H1 (cell line): ENCODE data around the gene HIPK2. TPM values are rescaled to one million over a fixed set of nuclear protein-coding genes. Genes with fewer than 3 reads are reported as not detected.

Experiments used
- CTCF ChIA-PET: fragments of 300-600 bp; sonication (Branson Sonifier 250); formaldehyde crosslinking; loops from one replicate; lab custom pipeline; 2021; ENCODE audit not compliant: partially characterized antibody; lab: Charles Lee
- POLR2A ChIA-PET: fragments of 300-600 bp; sonication (Branson Sonifier 250); formaldehyde crosslinking; loops from one replicate; lab custom pipeline; 2021; ENCODE audit warnings: inconsistent platforms; ENCODE audit not compliant: partially characterized antibody; lab: Charles Lee
- DNase-seq, 2 experiments: peaks; one replicate each; pipeline versions ENCODE4 v3.0.0 to v3.0.0-alpha.2; 2010 to 2022; ENCODE audit warnings: low spot score in 2 of 2, low read depth in 1 of 2, mixed read lengths in 1 of 2
- FAIRE-seq: peaks from 2 replicates; lab custom pipeline; 2011; peaks lifted over from hg19 to GRCh38; lab: Jason Lieb, UNC
- H2AFZ ChIP-seq: 2 replicates; pipeline ENCODE4 v1.8.1; 2012; ENCODE audit warnings: low read length, inconsistent platforms
- H2AK5ac ChIP-seq: 2 replicates; pipeline ENCODE4 v1.6.1; 2013; ENCODE audit warnings: low read depth, low read length
- H2BK120ac ChIP-seq: replicated peaks from 2 replicates; pipeline ENCODE3; 2013; ENCODE audit warnings: low read depth, low read length, inconsistent platforms
- H2BK12ac ChIP-seq: 2 replicates; pipeline ENCODE4 v1.6.1; 2013; ENCODE audit warnings: low read depth, low read length
- H2BK15ac ChIP-seq: 2 replicates; pipeline ENCODE4 v1.6.1; 2013; ENCODE audit warnings: low read length
- H2BK20ac ChIP-seq: 2 replicates; pipeline ENCODE4 v1.6.1; 2013; ENCODE audit warnings: low read length
- H2BK5ac ChIP-seq: 2 replicates; pipeline ENCODE4 v1.6.1; 2013; ENCODE audit warnings: low read depth, low read length
- H3K14ac ChIP-seq: 2 replicates; pipeline ENCODE4 v1.6.1; 2013; ENCODE audit warnings: inconsistent platforms; ENCODE audit not compliant: insufficient read length
- H3K18ac ChIP-seq: 2 replicates; pipeline ENCODE4 v1.6.1; 2013; ENCODE audit warnings: low read length; ENCODE audit errors: extremely low read depth
- H3K23ac ChIP-seq: 2 replicates; pipeline ENCODE4 v1.6.1; 2013; ENCODE audit warnings: inconsistent platforms; ENCODE audit not compliant: insufficient read length
- H3K23me2 ChIP-seq: 2 replicates; pipeline ENCODE4 v1.6.1; 2013; ENCODE audit warnings: low read depth, low read length
- H3K27ac ChIP-seq: 2 replicates; pipeline ENCODE4 v1.6.1; 2011; ENCODE audit warnings: low read depth, low read length, inconsistent platforms
- H3K27me3 ChIP-seq, 4 experiments: replicated peaks in 1 of 4; 1 replicate in 1 of 4; 2 replicates in 3 of 4; pipeline versions ENCODE4 v1.6.1 to v1.8.1; 2011 to 2013; ENCODE audit warnings: low read length in 3 of 4, mild to moderate bottlenecking in 3 of 4, inconsistent platforms in 2 of 4, mixed read lengths in 2 of 4, moderate library complexity in 1 of 4; ENCODE audit not compliant: control insufficient read depth in 3 of 4, insufficient read depth in 3 of 4; ENCODE audit errors: extremely low read depth in 1 of 4
- H3K36me3 ChIP-seq, 4 experiments: 2 replicates each; pipeline versions ENCODE4 v1.6.1 to v1.8.1; 2011 to 2013; ENCODE audit warnings: mild to moderate bottlenecking in 4 of 4, low read length in 3 of 4, moderate library complexity in 2 of 4, control low read depth in 1 of 4, inconsistent platforms in 1 of 4; ENCODE audit not compliant: insufficient read depth in 4 of 4, control insufficient read depth in 2 of 4
- H3K4ac ChIP-seq: replicated peaks from 2 replicates; pipeline ENCODE3; 2013; ENCODE audit warnings: low read length, low read depth, mixed read lengths, inconsistent platforms; ENCODE audit not compliant: insufficient read length
- H3K4me1 ChIP-seq, 4 experiments: replicated peaks in 1 of 4; 1 replicate in 1 of 4; 2 replicates in 3 of 4; pipeline versions ENCODE4 v1.6.1 to v1.8.1; 2011 to 2013; ENCODE audit warnings: low read length in 3 of 4, inconsistent platforms in 2 of 4, mixed read lengths in 1 of 4; ENCODE audit not compliant: insufficient read depth in 4 of 4, control insufficient read depth in 3 of 4
- H3K4me2 ChIP-seq, 2 experiments: 2 replicates each; pipeline versions ENCODE4 v1.6.1 to v1.8.1; 2011 to 2013; ENCODE audit warnings: low read depth in 2 of 2, low read length in 2 of 2, control low read depth in 1 of 2, inconsistent platforms in 1 of 2, mild to moderate bottlenecking in 1 of 2; ENCODE audit not compliant: insufficient read depth in 1 of 2
- H3K4me3 ChIP-seq, 4 experiments: fragments of 200-600, 300-600 bp in 1 of 4; sonication (generic), shearing (Covaris generic), sonication (Bioruptor Twin) in 1 of 4; 2 replicates each; pipeline versions ENCODE4 v1.5.1 to v1.8.1; 2011 to 2016; ENCODE audit warnings: low read length in 4 of 4, low read depth in 3 of 4, control low read depth in 2 of 4, inconsistent platforms in 2 of 4, mild to moderate bottlenecking in 2 of 4, mixed read lengths in 1 of 4, moderate library complexity in 1 of 4; ENCODE audit not compliant: insufficient read depth in 2 of 4; ENCODE audit errors: extremely low read depth in 1 of 4
- H3K56ac ChIP-seq: replicated peaks from 2 replicates; pipeline ENCODE3; 2013; ENCODE audit warnings: low read depth, mild to moderate bottlenecking, mixed read lengths, low read length, inconsistent platforms; ENCODE audit not compliant: insufficient read length
- H3K79me1 ChIP-seq: 2 replicates; pipeline ENCODE4 v1.6.1; 2013; ENCODE audit warnings: low read depth, low read length, control low read depth
- H3K79me2 ChIP-seq, 2 experiments: 2 replicates each; pipeline versions ENCODE4 v1.6.1 to v1.8.1; 2012 to 2013; ENCODE audit warnings: low read length in 2 of 2, mild to moderate bottlenecking in 2 of 2, inconsistent platforms in 1 of 2; ENCODE audit not compliant: insufficient read depth in 2 of 2, control insufficient read depth in 1 of 2
- H3K9ac ChIP-seq, 4 experiments: replicated peaks in 1 of 4; 1 replicate in 1 of 4; 2 replicates in 3 of 4; pipeline versions ENCODE4 v1.6.1 to v1.8.1; 2011 to 2013; ENCODE audit warnings: low read depth in 3 of 4, low read length in 3 of 4, control low read depth in 2 of 4, mild to moderate bottlenecking in 2 of 4, moderate library complexity in 2 of 4, inconsistent platforms in 1 of 4; ENCODE audit errors: extremely low read depth in 1 of 4
- H3K9me3 ChIP-seq, 2 experiments: 2 replicates each; pipeline versions ENCODE4 v1.6.1 to v1.8.1; 2012 to 2013; ENCODE audit warnings: mild to moderate bottlenecking in 2 of 2, moderate library complexity in 2 of 2, control low read depth in 1 of 2, inconsistent platforms in 1 of 2, low read depth in 1 of 2, low read length in 1 of 2, mixed read lengths in 1 of 2; ENCODE audit not compliant: insufficient read depth in 2 of 2
- H4K20me1 ChIP-seq, 2 experiments: replicated peaks in 1 of 2; 2 replicates each; pipeline versions ENCODE3 to v1.8.1; 2011 to 2013; ENCODE audit warnings: inconsistent platforms in 2 of 2, low read length in 2 of 2, mild to moderate bottlenecking in 1 of 2; ENCODE audit not compliant: insufficient read depth in 2 of 2, control insufficient read depth in 1 of 2
- H4K5ac ChIP-seq: 2 replicates; pipeline ENCODE4 v1.6.1; 2013; ENCODE audit warnings: low read length, low read depth, mixed read lengths, inconsistent platforms; ENCODE audit not compliant: insufficient read length
- H4K8ac ChIP-seq: 2 replicates; pipeline ENCODE4 v1.8.0; 2013; ENCODE audit warnings: mild to moderate bottlenecking, moderate library complexity, low read length, inconsistent platforms; ENCODE audit not compliant: insufficient read depth; ENCODE audit errors: extremely low read depth
- H4K91ac ChIP-seq: replicated peaks from 2 replicates; pipeline ENCODE3; 2013; ENCODE audit warnings: low read length, mixed read lengths, inconsistent platforms; ENCODE audit not compliant: insufficient read length
- BACH1 ChIP-seq: IDR thresholded peaks from 2 replicates; pipeline ENCODE4 v1.6.1; 2012; ENCODE audit warnings: low read length, improper control_type of control experiment
- BCL11A ChIP-seq, 2 experiments: IDR thresholded peaks; one replicate each; pipeline ENCODE4 v1.6.1; 2011; ENCODE audit warnings: low read depth in 2 of 2, low read length in 2 of 2, mild to moderate bottlenecking in 2 of 2
- EGR1 ChIP-seq: IDR thresholded peaks from 2 replicates; pipeline ENCODE4 v1.6.1; 2011; ENCODE audit warnings: low read depth, low read length, borderline replicate concordance
- EP300 ChIP-seq, 2 experiments: IDR thresholded peaks; 1 replicate in 1 of 2; 2 replicates in 1 of 2; pipeline ENCODE4 v1.6.1; 2011 to 2012; ENCODE audit warnings: low read depth in 2 of 2, low read length in 2 of 2, mild to moderate bottlenecking in 2 of 2, borderline replicate concordance in 1 of 2, inconsistent platforms in 1 of 2, moderate library complexity in 1 of 2
- KDM5A ChIP-seq: fragments of 200-600 bp; IDR thresholded peaks from 2 replicates; pipeline ENCODE4 v1.7.1; 2012; ENCODE audit warnings: mild to moderate bottlenecking, low read length, inconsistent platforms, mixed read lengths
- NRF1 ChIP-seq: IDR thresholded peaks from 2 replicates; pipeline ENCODE4 v1.6.1; 2011; ENCODE audit warnings: mild to moderate bottlenecking, low read depth, low read length, improper control_type of control experiment
- POLR2A ChIP-seq, 2 experiments: IDR thresholded peaks; 1 replicate in 1 of 2; 2 replicates in 1 of 2; pipeline ENCODE4 v1.6.1; 2011; ENCODE audit warnings: low read depth in 2 of 2, low read length in 2 of 2, mild to moderate bottlenecking in 2 of 2; ENCODE audit errors: control extremely low read depth in 1 of 2
- POU5F1 ChIP-seq: IDR thresholded peaks from 2 replicates; pipeline ENCODE4 v1.6.1; 2011; ENCODE audit warnings: low read depth, mild to moderate bottlenecking, low read length, moderate library complexity
- RBBP5 ChIP-seq: IDR thresholded peaks from 2 replicates; pipeline ENCODE4 v1.7.1; 2012; ENCODE audit warnings: low read depth, mild to moderate bottlenecking, inconsistent platforms, low read length, moderate library complexity, borderline replicate concordance
- SAP30 ChIP-seq: fragments of 300-600 bp; sonication (generic); IDR thresholded peaks from 2 replicates; pipeline ENCODE4 v1.7.1; 2012; ENCODE audit warnings: low read length, moderate library complexity, mild to moderate bottlenecking, inconsistent platforms; ENCODE audit not compliant: insufficient read depth, insufficient replicate concordance
- TAF7 ChIP-seq: optimal IDR thresholded peaks from 2 replicates; pipeline ENCODE3; 2011; ENCODE audit warnings: low read depth, mild to moderate bottlenecking, inconsistent platforms, low read length, moderate library complexity, borderline replicate concordance
- ZNF274 ChIP-seq: IDR thresholded peaks from 2 replicates; pipeline ENCODE4 v1.7.0; 2012; ENCODE audit warnings: low read length, borderline replicate concordance; ENCODE audit errors: extremely low read depth
- WGBS, 2 experiments: shearing (Covaris generic) in 1 of 2; methylation state at CpG; one replicate each; pipeline versions ENCODE4 v1.1.6 to v1.1.7; 2013 to 2015; ENCODE audit warnings: low lambda C conversion rate in 2 of 2, mixed read lengths in 2 of 2, inconsistent platforms in 1 of 2, low coverage in 1 of 2, missing lambda C conversion rate in 1 of 2; ENCODE audit not compliant: insufficient replicate concordance in 2 of 2, insufficient coverage in 1 of 2, insufficient read length in 1 of 2; ENCODE audit errors: extremely low coverage in 1 of 2, missing lambda C conversion rate in 1 of 2; 5-methylcytosine and 5-hydroxymethylcytosine counted together
- polyA plus RNA-seq, 7 experiments: library from polyadenylated mRNA; depleted of rRNA in 3 of 7; stranded (reverse) in 5 of 7; unstranded in 2 of 7; fragments of >200 nt in 5 of 7; fragments of 200-250 nt in 2 of 7; gene quantifications; 1 replicate in 5 of 7; 2 replicates in 1 of 7; 4 replicates in 1 of 7; pipeline versions ENCODE4 v1.2.1 to v1.2.3, GENCODE V29; 2011 to 2013; ENCODE audit warnings: missing spikeins in 2 of 7, mixed read lengths in 2 of 7
- total RNA-seq: library from RNA; stranded (reverse); fragmentation: NEBNext Ultra II Directional; extraction: Animal tissue kit (Norgen Biotek cat#: 25700); gene quantifications from 2 replicates; pipeline ENCODE4 v1.2.1, GENCODE V29; 2021
- TF ChIP-seq, protein P1 (sequence below): IDR thresholded peaks from 2 replicates; pipeline ENCODE4 v1.6.1; 2012; ENCODE audit warnings: inconsistent platforms
- TF ChIP-seq, protein P2 (sequence below): IDR thresholded peaks from 2 replicates; pipeline ENCODE4 v1.6.1; 2012; ENCODE audit warnings: inconsistent platforms

HIPK2 gene
- total and polyA plus RNA-seq, 2 of the 8 experiments (the other 6 are each of a cell fraction or from before 2014, with no cell fraction given): 8.3 to 24.3 TPM

- H3K79me1 ChIP-seq: no peaks in the 10 kb centered on the region
- H3K9ac ChIP-seq: no peak overlapping the region
- H2BK20ac ChIP-seq: no peak overlapping the region
- no peak overlapping the region for H3K27ac ChIP-seq
- 78% methylated on average over 1 of the region's 1 CpG; no CpG with 5 or more reads in 1 of the 2 experiments for WGBS, 2 experiments
- no peak overlapping the region for H2AFZ ChIP-seq
- H2BK120ac ChIP-seq: no peak overlapping the region
- H4K5ac ChIP-seq: no peak overlapping the region
- no peak overlapping the region for H3K18ac ChIP-seq
- H3K36me3 ChIP-seq: no peaks in the 10 kb centered on the region
- H4K20me1 ChIP-seq: no peaks in the 10 kb centered on the region
- ChIA-PET POLR2A (no interaction called here), CTCF (interaction anchor here (1.0 kb wide), 1 partner anchor 22 kb away, joined by 4 read pairs; no protein-coding TSS in a partner anchor)
- H3K4me1 ChIP-seq: no peaks in the 10 kb centered on the region
- H3K4me3 ChIP-seq: no peak overlapping the region
- no peak overlapping the region for H4K91ac ChIP-seq
- no peak overlapping the region for H3K56ac ChIP-seq
- H2BK12ac ChIP-seq: no peak overlapping the region
- H2BK15ac ChIP-seq: no peak overlapping the region
- H3K27me3 ChIP-seq: no peaks in the 10 kb centered on the region
- H2BK5ac ChIP-seq: no peak overlapping the region
- no peak for FAIRE-seq
- no peak for DNase-seq
- no peak overlapping the region for H2AK5ac ChIP-seq
- no peak overlapping the region for H3K4me2 ChIP-seq
- no peak overlapping the region for H3K4ac ChIP-seq
- H3K9me3 ChIP-seq: no peaks in the 10 kb centered on the region
- no peak overlapping the region for H3K23ac ChIP-seq
- no peak overlapping the region for H3K14ac ChIP-seq
- H3K23me2 ChIP-seq: no peaks in the 10 kb centered on the region; the same call in 1 of the 2 replicates
- H4K8ac ChIP-seq: no peak overlapping the region
- no peaks in the 10 kb centered on the region for H3K79me2 ChIP-seq
- TF ChIP-seq NRF1 (no peak), SAP30 (no peak), BACH1 (no peak), BCL11A (IDR thresholded peaks at IDR 0.05; ENCODE audit: low read depth in 2 of 2, low read length in 2 of 2) (no peak), EGR1 (no peak), RBBP5 (no peak), KDM5A (no peak), TAF7 (no peak), EP300 (IDR thresholded peaks at IDR 0.05; ENCODE audit: borderline replicate concordance in 1 of 2, low read depth in 2 of 2, low read length in 2 of 2) (no peak), ZNF274 (no peak), POLR2A (IDR thresholded peaks at IDR 0.05; ENCODE audit: control extremely low read depth in 1 of 2, low read depth in 2 of 2, low read length in 2 of 2) (no peak), POU5F1 (no peak)
- TF ChIP-seq, protein P1, sequence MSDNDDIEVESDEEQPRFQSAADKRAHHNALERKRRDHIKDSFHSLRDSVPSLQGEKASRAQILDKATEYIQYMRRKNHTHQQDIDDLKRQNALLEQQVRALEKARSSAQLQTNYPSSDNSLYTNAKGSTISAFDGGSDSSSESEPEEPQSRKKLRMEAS: no peak
- TF ChIP-seq, protein P2, sequence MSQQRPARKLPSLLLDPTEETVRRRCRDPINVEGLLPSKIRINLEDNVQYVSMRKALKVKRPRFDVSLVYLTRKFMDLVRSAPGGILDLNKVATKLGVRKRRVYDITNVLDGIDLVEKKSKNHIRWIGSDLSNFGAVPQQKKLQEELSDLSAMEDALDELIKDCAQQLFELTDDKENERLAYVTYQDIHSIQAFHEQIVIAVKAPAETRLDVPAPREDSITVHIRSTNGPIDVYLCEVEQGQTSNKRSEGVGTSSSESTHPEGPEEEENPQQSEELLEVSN: no peak
Observed at GRCh38 chr7:139667377-139667776, 110.4 kb downstream of the HIPK2 start.
